Forelimb muscle (tissue), 1 donor: ENCODE data around the gene S100PBP. TPM values are rescaled to one million over a fixed set of nuclear protein-coding genes. Genes with fewer than 3 reads are reported as not detected.

Experiments
- DNase-seq: peaks from one replicate; pipeline ENCODE4 v3.0.0-alpha.2; 2013; ENCODE audit warnings: low read depth
- polyA plus RNA-seq: library from polyadenylated mRNA; unstranded; fragments of 120-200 nt; gene quantifications from one replicate; pipeline ENCODE4 v1.2.1, GENCODE V29; 2013; ENCODE audit not compliant: insufficient read length

Gene S100PBP
- polyA plus RNA-seq: 22.5 TPM

DNA sequence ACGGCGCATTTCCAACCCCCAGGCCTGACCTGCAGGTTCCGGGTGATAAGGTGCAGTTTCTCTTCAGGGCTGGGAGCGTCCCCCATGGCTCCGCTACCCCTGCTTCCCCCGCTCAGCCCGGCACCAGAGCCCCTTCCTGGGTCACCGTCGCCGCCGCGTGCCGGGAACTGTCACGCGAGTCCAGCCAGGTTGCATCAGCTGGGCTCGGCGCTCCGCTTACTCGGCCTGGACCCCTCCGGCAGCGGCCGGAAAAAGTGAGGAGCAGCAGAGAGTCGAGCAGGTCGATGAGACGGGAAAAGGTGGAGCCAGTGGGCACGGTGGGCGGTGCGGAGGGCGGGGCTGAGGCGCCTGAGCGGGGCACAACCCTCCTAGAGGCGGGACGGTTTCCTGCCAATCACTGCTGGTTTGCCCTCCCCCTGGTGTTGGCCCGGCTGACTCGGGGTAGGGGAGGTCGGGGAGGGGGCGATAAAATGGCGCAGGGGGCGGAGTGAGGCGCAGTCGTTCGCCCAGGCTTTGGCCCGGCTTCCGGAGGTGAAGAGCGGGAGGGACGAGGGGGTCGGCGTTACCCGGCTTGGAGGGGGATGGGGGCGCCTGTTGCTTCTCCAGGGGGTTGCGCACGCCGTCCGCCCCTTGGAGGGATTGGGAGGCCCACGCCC lies at the start of gene S100PBP, which contains the start of gene YARS1:
TSS of gene S100PBP (plus strand) at position 495 of the 656 bp plus-strand sequence. CDS start 8,447 bp downstream, outside the sequence.
TSS of gene YARS1 (minus strand) at position 200 of the 656 bp plus-strand sequence. CDS start at position 86, 114 bp downstream.
- DNase-seq: peak; percentile 94

DNA sequence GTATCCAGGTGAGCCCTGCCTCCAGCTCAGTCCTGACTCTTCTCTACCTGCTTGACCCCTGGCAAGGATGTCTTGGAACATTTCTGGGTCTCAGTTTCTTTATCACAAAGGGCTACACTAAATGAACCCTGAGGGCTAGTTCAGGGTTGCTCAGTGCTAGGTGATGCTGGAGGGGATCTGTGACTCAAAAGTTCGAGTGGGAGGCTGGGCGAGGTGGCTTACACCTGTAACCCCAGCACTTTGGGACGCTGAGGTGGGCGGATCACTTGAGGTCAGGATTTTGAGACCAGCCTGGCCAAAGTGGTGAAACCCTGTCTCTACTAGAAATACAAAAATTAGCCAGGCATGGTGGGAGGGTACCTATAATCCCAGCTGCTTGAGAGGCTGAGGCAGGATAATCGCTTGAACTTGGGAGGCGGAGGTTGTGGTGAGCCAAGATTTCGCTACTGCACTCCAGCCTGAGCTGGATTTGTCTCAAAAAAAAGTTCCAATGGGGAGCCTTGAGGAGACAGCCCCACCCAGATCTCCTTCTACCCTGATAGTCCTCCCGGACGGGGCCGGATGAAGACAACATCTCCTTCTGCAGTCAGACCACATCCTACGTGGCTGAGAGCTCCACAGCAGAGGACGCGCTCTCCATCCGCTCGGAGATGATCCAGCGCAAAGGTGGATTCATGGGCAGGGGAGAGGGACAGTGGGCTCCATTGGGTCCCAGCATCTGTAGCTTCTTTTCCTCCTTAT lies 49.2 kb upstream of the S100PBP start:
- DNase-seq: no peak

DNA sequence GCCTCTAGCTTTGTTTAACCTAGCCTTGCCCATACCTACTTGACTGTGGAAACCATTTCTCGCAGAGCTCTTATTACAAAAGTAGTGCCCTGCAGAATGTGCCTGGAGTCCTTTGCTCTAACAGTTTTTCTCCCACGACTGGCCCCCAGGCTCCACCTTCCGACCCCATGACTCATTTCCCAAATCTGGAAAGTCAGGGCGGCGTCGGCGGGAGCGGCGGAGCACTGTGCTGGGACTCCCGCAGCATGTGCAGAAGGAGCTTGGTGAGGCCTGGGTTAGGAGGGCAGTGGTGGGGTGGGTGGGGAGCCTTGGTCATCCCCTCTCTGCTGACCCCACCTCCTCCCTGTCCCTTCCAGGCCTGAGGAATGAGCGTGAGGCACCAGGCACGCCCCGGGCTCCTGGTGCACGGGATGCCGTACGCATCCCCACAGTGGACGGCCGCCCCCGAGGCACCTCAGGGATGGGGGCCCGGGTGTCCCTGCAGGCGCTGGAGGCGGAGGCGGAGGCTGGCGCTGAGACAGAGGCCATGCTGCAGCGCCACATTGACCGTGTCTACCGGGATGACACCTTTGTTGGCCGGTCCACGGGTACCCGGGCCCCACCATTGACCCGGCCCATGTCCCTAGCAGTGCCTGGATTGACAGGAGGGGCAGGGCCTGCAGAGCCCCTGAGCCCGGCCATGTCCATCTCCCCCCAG lies 47.8 kb upstream of the S100PBP start:
- no peak for DNase-seq

DNA sequence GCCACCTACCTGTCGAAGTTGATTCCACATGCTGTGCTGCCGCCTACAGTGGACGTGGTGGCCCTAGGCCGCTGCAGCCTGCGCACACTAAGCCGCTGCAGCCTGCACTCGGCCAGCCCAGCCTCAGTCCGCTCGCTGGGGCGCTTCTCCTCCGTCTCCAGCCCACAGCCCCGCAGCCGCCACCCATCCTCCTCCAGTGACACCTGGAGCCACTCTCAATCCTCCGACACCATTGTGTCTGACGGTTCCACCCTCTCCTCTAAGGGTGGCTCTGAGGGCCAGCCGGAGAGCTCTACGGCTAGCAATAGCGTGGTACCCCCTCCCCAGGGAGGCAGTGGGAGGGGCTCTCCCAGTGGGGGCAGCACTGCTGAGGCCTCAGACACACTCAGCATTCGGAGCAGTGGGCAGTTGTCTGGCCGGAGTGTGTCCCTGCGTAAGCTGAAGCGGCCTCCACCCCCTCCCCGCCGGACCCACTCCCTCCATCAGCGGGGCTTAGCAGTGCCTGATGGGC lies 47.2 kb upstream of the S100PBP start:
- DNase-seq: no peak

DNA sequence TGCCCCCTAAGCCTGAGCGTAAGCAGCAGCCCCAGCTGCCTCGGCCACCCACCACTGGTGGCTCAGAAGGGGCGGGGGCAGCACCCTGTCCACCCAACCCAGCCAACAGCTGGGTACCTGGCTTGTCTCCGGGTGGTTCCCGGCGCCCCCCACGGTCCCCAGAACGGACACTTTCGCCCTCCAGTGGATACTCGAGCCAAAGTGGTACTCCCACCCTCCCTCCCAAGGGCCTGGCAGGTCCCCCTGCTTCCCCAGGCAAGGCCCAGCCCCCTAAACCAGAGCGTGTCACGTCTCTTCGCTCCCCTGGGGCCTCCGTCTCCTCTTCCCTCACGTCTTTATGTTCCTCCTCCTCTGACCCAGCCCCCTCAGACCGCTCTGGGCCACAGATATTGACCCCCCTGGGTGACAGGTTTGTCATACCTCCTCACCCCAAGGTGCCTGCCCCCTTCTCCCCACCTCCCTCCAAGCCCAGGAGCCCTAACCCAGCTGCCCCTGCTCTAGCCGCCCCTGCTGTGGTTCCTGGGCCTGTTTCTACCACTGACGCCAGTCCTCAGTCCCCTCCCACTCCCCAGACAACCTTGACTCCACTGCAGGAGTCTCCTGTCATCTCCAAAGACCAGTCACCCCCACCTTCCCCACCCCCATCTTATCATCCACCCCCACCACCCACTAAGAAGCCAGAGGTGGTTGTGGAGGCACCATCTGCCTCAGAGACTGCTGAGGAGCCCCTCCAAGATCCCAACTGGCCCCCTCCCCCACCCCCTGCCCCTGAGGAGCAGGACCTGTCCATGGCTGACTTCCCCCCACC lies 46.5 kb upstream of the S100PBP start:
- no peak for DNase-seq

DNA sequence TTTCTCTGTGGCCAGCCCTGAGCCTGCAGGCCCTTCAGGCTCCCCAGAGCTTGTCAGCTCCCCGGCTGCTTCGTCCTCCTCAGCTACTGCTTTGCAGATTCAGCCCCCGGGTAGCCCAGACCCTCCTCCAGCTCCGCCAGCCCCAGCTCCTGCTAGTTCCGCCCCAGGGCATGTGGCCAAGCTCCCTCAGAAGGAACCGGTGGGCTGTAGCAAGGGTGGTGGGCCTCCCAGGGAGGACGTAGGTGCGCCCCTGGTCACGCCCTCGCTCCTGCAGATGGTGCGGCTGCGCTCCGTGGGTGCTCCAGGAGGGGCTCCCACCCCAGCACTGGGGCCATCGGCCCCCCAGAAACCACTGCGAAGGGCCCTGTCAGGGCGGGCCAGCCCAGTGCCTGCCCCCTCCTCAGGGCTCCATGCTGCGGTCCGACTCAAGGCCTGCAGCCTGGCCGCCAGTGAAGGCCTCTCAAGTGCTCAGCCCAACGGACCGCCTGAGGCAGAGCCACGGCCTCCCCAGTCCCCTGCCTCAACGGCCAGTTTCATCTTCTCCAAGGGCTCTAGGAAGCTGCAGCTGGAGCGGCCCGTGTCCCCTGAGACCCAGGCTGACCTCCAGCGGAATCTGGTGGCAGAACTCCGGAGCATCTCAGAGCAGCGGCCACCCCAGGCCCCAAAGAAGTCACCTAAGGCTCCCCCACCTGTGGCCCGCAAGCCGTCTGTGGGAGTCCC lies 45.7 kb upstream of the S100PBP start:
- no peak for DNase-seq

DNA sequence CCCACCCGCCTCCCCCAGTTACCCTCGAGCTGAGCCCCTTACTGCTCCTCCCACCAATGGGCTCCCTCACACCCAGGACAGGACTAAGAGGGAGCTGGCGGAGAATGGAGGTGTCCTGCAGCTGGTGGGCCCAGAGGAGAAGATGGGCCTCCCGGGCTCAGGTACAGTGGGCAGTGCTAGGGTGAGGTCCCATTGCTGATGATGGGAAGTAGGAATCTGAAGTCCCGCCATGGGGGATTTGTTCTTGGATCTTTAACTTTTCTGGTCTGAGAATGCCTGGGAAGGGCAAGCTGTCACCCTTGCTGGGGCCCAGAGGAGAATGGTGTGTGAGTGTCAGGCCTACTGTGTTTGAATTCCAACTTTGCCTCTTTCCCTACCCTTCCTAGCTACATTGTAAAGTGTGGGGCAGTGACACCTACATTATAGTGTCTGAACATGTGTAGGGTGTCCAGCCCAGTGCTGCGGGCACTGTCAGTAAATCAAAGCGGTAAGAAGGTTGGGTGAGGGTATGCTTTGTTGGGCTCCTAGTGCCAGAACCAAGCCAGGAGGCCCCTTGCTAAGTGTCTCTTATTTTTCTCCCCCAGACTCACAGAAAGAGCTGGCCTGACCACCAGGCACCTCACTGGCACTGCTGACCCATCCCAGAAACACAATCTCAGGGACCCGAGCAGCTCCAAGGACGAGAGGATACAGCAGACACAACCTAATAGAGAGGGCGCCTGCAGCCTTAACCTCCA lies 45.0 kb upstream of the S100PBP start:
- no peak for DNase-seq

DNA sequence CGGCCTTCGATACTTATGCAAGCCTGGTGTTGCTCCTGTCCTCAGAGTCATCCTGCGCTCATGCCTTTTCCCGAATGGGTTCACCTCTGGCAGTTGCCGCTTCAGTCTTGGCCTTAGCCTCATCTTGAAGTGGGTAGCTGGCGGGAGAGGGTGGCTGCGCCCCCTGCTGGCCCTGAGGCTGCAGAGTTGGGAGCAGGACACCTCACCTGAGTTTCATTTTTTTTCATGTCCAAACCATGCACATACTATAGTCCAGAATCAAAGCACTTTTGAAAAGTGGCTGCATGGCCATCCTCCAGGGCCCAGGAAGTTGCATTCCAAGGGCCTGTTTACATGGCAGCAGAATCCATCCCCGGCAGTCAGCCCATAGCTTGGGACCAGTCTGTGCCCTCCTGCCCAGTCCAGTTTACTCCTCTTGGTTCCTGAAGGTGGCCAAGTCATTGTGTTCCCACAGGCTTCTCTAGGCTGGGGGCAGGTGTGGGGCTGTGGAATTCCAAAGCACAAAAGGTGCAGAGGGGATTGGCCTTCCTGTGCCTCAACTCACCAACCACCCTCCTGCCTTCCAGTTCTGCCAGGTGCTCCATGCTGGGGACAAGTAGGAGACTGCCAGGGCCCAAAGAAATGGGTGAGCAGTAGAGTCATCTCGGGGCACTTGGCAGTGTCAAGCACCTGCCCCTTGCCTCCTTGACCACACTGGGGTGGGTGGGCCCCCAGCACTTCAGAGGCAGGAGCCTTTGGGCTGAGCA lies 44.3 kb upstream of the S100PBP start:
- peak; percentile 35 for DNase-seq

DNA sequence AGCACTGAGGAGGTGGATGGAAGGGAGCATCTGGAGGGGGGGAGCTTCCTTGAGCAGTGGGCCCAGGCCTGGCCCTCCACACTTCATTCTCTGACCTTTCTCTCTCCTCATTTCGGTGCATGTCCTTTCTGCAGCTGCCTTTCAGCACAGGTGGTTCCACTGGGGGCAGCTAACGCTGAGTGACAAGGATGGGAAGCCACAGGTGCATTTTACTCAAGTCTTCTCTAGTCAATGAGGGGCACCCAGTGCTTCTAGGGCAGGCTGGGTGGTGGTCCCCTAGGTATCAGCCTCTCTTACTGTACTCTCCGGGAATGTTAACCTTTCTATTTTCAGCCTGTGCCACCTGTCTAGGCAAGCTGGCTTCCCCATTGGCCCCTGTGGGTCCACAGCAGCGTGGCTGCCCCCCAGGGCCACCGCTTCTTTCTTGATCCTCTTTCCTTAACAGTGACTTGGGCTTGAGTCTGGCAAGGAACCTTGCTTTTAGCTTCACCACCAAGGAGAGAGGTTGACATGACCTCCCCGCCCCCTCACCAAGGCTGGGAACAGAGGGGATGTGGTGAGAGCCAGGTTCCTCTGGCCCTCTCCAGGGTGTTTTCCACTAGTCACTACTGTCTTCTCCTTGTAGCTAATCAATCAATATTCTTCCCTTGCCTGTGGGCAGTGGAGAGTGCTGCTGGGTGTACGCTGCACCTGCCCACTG lies 43.5 kb upstream of the S100PBP start:
- no peak for DNase-seq

DNA sequence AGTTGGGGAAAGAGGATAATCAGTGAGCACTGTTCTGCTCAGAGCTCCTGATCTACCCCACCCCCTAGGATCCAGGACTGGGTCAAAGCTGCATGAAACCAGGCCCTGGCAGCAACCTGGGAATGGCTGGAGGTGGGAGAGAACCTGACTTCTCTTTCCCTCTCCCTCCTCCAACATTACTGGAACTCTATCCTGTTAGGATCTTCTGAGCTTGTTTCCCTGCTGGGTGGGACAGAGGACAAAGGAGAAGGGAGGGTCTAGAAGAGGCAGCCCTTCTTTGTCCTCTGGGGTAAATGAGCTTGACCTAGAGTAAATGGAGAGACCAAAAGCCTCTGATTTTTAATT lies 43.0 kb upstream of the S100PBP start:
- no peak for DNase-seq

DNA sequence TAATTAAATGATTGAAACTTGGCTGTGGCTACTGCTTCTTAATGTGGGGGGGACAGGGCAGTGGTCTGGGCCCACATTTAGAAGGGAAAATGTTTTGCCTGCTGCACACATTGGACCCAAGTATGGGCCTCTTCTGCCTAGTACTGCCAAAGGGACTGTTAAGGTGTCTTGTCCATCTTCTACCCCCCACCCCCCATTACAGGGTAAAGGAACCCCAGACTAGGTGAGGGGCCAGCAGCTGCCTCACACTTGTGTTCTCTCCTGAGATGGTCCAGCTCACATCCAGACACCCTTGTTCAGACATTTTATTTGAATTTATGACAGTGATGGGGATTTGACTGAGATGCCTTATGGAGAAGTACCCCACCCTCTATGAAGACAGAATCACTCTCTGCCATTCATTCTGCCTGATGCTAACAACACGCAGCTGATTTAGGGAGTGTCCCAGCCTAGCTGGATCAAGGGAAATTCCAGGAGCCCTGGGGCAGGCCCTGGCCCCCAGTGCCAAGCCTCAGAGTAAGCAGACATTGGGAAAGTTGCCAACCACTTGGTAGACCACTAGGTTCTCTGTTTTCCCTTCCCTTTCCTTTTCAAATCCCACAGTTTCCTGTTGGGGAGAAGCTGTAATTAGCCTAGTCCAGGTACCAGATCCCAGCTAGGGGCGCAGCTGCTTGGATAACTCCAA lies 42.4 kb upstream of the S100PBP start:
- no peak for DNase-seq

DNA sequence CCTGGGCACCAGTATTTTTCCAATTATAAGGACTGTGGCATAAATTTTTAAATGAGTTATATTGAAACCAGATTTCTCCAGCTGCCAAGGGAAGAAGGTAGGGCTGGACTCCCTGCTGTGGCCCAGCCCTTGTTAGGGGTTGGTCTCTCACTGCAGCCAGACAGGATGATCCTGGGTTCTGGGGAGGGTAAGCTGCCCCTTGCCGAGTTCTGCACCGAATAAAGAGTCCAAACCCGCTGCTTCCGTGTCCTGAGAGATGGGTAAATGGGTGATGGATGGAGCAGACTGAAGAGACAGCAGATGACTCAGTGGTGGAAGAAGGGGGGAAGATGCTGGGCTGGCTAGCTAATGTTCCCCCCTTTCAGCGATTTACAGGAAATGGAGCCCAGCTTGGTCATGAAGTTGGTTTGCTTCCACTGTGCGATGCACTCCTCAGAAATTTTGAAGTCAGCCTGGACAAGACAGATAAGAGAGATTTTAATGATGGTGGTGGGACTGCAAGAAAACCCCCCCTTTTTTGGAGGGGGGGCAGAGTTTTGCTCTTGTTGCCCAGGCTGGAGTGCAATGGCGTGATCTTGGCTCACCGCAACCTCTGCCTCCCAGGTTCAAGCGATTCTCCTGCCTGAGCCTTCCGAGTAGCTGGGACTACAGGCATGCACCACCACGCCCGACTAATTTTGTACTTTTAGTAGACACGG lies 41.7 kb upstream of the S100PBP start:
- DNase-seq: no peak

DNA sequence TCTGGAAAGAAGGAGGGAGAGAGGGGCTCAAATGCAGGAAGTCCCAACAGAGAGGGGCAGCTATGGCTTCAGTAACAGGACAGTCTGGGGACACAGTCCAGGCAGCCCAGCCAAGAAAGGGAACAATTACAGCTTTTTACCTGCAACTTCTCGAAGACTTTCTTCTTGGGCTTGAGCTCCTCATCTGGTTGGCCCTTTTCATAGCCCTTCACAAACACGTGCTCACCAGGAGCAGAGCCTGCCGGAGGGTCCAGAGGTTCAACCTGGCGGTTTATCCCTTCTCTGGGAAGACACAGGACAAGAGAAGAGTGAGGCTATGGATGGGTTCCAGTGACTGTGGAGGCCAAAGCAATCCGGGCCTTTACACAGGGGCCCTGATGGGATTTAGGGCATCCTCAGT lies 38.2 kb upstream of the S100PBP start:
- DNase-seq: no peak

DNA sequence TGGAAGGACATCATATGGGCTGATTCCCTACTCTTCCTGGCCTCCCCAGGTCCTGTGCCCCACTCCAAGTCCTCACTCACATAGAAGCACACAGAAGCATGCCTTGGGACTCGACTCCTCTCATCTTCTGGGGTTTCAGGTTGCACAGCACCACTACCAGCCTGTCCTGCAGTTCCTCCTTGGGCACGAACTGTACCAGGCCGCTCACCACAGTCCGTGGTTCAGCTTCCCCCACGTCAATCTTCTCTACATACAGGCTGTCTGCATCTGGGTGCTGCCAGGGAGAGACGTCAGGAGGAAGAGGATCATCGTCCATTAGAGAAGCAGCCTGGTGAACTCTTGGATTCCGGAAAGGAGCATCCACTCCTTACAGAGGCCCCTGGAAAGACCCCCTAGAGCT lies 37.4 kb upstream of the S100PBP start:
- DNase-seq: no peak

DNA sequence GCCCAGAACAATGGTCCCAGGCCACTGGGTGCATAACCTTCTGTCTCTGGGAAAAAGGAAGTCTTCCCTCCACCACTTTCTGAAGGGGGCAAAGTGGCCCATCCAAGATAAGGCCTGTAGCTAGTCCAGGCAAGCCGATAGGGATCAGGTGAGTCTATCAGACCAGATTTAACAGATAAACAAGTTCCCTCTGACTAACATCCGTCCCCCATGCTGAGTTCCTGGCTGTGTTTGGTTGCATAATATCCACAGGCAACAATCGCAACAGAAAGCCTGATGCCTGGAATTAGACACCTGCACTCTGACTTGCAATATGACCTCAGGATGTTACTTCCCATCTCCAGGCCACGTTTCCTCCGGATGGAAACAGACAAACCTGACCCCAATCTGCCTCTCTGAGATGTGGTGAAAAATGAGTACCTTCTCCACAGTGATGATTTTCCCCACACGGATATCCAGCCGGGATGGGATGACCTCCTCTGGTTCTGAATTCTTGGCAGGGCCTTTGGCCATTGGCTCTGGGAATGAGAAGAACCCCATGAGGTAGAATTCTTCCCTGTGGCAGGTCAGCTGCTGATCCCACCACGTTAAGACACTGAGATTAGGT lies 36.7 kb upstream of the S100PBP start:
- DNase-seq: no peak

DNA sequence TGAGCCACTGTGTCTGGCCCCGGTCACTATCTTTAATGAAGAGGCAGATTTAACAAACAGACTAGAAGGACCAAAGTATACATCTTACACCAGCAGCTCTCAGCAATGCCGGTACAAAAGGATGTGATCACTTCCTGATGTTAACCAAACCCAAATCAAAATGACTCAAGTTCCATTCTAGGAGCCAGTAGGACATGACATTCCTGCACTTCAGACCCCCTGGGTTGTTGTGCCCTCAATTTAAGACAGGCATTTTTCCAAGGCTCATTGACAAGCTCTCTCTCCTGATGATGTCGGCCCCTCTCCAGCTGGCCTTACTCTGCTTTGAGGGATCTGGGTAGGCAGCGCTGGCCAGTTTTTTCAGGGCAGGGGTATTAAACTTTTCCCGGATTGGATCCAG lies 35.4 kb upstream of the S100PBP start:
- DNase-seq: no peak

DNA sequence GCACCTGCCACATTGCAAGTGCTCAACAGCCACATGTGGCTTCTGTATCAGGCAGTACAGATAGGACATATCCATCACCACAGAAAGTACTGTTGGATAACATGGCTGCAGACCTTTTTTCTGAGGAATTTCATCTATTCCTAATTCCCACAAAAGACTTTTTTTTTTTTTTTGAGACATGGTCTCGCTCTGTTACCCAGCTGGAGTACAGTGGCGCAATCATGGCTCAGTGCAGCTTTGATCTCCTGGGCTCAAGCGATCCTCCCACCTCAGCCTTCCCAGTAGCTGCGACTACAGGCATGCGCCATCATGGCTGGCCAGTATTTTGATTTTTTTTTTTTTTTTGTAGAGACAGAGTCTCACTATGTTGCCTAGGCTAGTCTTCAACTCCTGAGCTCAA lies 33.6 kb upstream of the S100PBP start:
- no peak for DNase-seq
